Duodenal mucosa (tissue), 2 donors: ENCODE results near the gene FAM237A.

Experiments used
- H3K27ac ChIP-seq: one replicate; pipeline ENCODE4 v1.7.0; 2013; ENCODE audit warnings: low read depth, low read length
- H3K27me3 ChIP-seq, 2 donors: one replicate each; pipeline ENCODE4 v1.7.0; 2013; ENCODE audit warnings: low read length in 2 of 2, control low read depth in 1 of 2; ENCODE audit not compliant: insufficient read depth in 2 of 2, control insufficient read depth in 1 of 2
- H3K36me3 ChIP-seq, 2 donors: one replicate each; pipeline ENCODE4 v1.7.0; 2013; ENCODE audit warnings: low read length in 2 of 2, control low read depth in 1 of 2; ENCODE audit not compliant: insufficient read depth in 2 of 2, control insufficient read depth in 1 of 2
- H3K4me1 ChIP-seq, 2 donors: one replicate each; pipeline ENCODE4 v1.7.0; 2013; ENCODE audit warnings: low read length in 2 of 2, control low read depth in 1 of 2; ENCODE audit not compliant: insufficient read depth in 2 of 2, control insufficient read depth in 1 of 2
- H3K4me3 ChIP-seq, 2 donors: one replicate each; pipeline ENCODE4 v1.7.0; 2013; ENCODE audit warnings: low read length in 2 of 2, low read depth in 1 of 2
- H3K9ac ChIP-seq, 2 donors: one replicate each; pipeline ENCODE4 v1.7.0; 2013; ENCODE audit warnings: low read length in 2 of 2, low read depth in 1 of 2
- H3K9me3 ChIP-seq, 2 donors: one replicate each; pipeline ENCODE4 v1.7.0; 2013; ENCODE audit warnings: low read length in 2 of 2, control low read depth in 1 of 2; ENCODE audit not compliant: control insufficient read depth in 1 of 2

Gene FAM237A

DNA sequence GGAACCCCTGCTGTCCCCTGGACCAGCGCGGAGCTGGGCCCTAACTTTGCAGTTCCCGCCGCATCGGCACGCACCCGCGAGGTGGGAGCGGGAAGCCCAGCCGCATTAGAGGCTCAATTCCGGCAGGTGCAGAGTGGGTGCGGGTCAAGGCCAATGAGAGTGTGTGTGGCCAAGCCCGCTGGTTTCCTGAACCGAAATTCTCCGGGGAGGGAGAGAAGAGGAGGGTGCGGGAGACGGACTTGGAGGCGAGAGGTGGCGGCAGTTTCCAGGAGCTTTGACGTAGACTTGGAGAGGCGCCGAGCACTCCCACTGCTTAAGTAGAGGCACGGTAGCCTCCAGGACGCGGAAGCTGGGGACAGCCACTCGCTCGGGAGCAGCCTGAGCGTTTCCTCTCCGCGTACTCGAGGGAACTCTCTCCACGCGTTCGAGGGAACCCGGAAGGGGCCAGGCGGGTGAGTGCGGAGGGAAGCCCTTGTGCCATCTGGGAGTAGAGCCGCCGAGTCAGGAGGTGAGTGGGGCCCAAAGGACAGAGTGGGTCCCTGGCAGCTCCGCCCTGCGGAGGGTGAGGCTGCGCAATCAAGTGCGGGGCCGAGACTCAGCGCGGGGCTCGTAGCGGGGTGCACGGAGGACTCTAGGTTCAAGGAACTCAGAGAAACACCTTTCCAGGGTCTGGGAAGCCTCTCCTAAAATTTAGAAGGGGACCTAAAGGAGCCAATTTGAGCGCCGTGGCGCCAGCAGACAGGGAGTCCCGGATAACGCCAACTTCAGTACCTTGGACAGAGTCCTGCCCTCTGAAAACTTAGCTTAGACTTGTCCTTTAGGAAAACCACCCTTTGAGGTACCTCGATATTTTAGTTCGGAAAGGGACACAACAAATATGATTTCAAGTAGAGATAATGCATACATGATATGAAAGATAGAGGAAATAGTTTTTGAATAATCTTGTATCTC is at the start of gene FAM237A:
FAM237A (plus strand) TSS at position 413 of the 951 bp plus-strand sequence. CDS start 1,750 bp downstream, outside the sequence.
- Histone ChIP-seq H3K27ac (no peak within 1 kb of the TSS), H3K9me3 (no peaks in the 10 kb centered on the region), H3K9ac (no peak within 1 kb of the TSS), H3K27me3 (peaks cover 2 to 12% of the 10 kb centered on the region in 2 donors), H3K36me3 (no peaks in the 10 kb centered on the region), H3K4me1 (no peaks in the 10 kb centered on the region), H3K4me3 (no peak within 1 kb of the TSS)

DNA sequence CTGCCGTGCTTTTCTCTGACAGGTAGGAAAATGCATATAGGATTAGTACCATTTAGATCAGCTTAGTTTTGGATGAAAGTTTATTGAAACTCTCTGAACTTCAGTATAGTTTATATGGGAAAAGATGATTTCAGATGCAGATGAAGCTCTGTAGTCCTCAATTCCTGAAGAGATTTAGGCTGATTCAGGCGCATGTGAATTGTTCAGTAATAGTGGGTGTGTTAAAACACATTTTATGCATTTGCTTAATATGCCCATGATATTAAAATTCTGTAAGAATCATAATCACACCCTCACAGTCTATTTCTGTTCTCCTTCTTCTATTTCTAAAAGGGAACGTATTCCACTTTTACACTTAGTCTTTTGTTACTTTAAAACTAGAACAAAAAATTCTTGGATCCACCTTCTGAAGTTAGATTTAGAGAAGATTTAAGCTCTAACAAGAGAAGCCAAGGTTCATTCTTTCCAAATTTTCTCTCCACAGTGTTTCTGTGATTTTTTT is 44.5 kb upstream of the FAM237A start:
- H3K4me1 ChIP-seq = no peaks in the 10 kb centered on the region
- H3K9me3 ChIP-seq = no peaks in the 10 kb centered on the region
- H3K36me3 ChIP-seq = no peaks in the 10 kb centered on the region
- no peaks in the 10 kb centered on the region for H3K27me3 ChIP-seq
- H3K27ac ChIP-seq = no peak overlapping the region
- no peak overlapping the region for H3K4me3 ChIP-seq
- no peak overlapping the region for H3K9ac ChIP-seq

DNA sequence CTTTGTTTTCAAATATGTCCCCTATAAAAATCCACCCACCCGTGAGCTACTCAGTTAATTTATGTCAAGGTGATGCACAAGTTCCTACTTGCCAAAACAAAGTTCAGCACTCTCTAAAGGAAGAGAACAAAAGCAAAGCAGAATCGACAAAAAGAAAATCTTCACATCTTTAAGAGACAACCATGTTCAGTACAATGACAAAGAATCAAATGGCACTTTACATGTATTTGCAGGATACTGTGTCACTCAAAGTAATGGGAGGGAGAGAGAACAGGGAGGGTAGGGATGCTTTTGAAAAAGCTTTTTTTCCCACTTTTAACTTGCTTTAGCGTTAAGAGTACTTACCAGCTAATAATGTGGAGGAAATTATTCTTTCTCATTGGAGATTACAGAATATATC is 39.0 kb upstream of the FAM237A start:
- Histone ChIP-seq H3K4me1 (no peaks in the 10 kb centered on the region), H3K36me3 (no peaks in the 10 kb centered on the region), H3K9ac (no peak overlapping the region), H3K27ac (no peak overlapping the region), H3K4me3 (no peak overlapping the region), H3K27me3 (no peaks in the 10 kb centered on the region), H3K9me3 (no peaks in the 10 kb centered on the region)

DNA sequence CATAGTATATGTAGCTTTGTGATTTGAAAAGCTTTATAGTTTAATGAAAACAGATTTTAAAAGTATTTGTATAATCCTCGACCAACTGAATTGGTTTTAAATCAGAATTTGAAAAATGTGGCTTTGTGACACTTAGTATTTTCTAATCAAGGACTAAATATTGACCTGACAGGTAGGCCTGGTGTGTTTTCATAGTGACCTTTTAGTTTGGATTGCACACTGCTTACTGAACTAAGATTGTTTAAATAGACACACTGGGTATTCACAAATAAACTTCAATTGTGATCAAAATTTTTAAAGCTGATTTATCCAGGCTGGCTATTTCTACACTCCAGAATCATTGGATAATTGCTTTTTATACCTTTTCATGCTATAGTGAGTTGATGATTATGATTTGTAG is 31.8 kb upstream of the FAM237A start:
- no peak overlapping the region for H3K27ac ChIP-seq
- H3K4me3 ChIP-seq = no peak overlapping the region
- H3K9me3 ChIP-seq = no peaks in the 10 kb centered on the region
- H3K36me3 ChIP-seq = no peaks in the 10 kb centered on the region
- no peaks in the 10 kb centered on the region for H3K27me3 ChIP-seq
- no peaks in the 10 kb centered on the region for H3K4me1 ChIP-seq
- no peak overlapping the region for H3K9ac ChIP-seq

DNA sequence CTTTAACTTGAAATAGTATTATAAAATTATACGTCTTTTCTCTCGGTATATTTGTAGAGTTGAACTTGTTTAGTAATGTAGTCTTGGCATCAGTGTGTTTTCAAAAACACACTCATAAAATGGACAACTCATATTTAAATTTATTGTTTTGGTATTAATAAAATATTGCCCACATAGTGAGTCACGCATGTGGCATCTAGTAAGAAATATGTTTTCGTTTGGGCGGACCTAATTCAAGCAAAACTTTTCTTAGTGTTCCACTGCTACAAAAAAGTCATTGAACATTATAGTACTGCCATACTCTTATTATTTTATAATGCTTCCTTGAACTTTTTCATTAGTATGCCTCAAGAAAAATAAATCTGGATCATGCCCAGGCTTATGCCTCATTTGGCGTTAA is 31.1 kb upstream of the FAM237A start:
- no peaks in the 10 kb centered on the region for H3K9me3 ChIP-seq
- no peaks in the 10 kb centered on the region for H3K27me3 ChIP-seq
- H3K9ac ChIP-seq = no peak overlapping the region
- H3K4me1 ChIP-seq = no peaks in the 10 kb centered on the region
- H3K4me3 ChIP-seq = no peak overlapping the region
- H3K27ac ChIP-seq = no peak overlapping the region
- no peaks in the 10 kb centered on the region for H3K36me3 ChIP-seq

DNA sequence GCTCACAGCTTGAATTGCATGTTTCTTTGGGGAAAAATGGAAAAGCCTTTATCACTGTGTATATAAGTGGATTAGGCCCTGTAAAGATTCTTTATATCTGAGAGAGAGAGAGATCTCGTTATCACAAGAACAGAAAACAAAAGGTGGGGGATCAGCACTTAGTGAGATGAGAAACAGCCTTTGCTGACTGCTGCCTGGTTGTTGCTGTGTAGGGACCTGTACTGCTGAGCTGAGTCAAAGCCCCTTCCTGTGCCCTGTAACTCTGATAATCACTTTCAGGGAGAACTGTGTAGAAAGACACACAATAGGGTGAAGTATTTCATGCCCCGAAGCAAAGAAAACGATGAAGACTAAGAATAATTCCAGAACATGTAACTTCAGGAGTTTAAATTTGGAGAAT is 30.6 kb upstream of the FAM237A start:
- no peaks in the 10 kb centered on the region for H3K9me3 ChIP-seq
- no peak overlapping the region for H3K4me3 ChIP-seq
- H3K36me3 ChIP-seq = no peaks in the 10 kb centered on the region
- no peak overlapping the region for H3K9ac ChIP-seq
- H3K27me3 ChIP-seq = no peaks in the 10 kb centered on the region
- no peak overlapping the region for H3K27ac ChIP-seq
- no peaks in the 10 kb centered on the region for H3K4me1 ChIP-seq

DNA sequence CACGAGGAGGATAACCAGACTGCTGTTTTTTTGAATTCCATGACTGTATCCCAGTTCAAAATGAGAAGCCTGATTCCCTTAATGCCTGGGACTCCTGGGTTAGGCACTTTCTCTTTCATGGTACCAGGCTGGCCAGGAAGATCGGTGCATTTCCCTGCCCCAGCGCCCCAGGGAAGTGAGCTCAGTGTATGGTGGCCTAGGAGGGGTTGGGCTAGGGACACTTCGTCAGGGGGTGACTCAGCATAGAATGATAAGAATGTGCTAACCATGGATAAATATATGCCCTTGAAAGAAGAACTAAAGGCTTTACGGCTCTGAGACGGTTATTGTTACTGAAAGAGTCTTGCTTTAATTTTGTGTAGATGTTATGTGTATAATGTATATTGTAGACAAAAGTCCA is 27.5 kb upstream of the FAM237A start:
- H3K36me3 ChIP-seq = no peaks in the 10 kb centered on the region
- no peaks in the 10 kb centered on the region for H3K9me3 ChIP-seq
- H3K27me3 ChIP-seq = no peaks in the 10 kb centered on the region
- H3K4me1 ChIP-seq = no peaks in the 10 kb centered on the region
- H3K27ac ChIP-seq = no peak overlapping the region
- no peak overlapping the region for H3K4me3 ChIP-seq
- H3K9ac ChIP-seq = no peak overlapping the region

DNA sequence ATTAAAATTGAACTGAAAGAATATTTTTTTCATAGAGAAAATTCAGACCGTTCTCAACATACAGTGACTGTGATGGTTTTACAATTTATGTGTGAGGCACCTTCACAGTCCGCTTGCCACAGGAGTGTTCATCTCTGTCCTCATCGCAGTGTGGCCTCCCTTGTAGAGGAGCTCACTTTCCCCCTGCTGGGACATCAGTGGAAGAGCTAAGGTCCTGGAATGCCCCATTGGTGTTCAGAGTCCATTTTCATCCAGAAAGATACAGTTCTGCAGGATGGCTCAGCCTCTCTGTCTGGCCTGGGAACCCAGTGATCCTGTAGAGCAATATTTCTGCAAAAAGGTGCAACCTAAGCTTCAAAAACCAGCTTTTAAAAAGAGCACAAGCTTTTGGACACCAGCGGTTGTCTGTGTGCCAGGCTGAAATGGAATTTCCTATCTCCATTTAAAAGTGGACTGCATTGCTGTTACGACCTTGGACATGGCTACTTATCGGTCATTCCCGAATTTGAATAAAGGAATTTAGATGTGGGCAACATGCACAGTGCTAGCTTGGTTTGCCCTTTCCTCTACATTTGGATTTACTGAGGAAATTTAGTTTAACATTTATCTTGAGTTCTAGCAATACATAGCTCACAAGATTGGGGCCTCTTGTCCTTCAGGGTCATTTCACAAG is 26.7 kb upstream of the FAM237A start:
- Histone ChIP-seq H3K27ac (no peak overlapping the region), H3K36me3 (no peaks in the 10 kb centered on the region), H3K9me3 (no peaks in the 10 kb centered on the region), H3K4me3 (no peak overlapping the region), H3K4me1 (no peaks in the 10 kb centered on the region), H3K9ac (no peak overlapping the region), H3K27me3 (no peaks in the 10 kb centered on the region)

DNA sequence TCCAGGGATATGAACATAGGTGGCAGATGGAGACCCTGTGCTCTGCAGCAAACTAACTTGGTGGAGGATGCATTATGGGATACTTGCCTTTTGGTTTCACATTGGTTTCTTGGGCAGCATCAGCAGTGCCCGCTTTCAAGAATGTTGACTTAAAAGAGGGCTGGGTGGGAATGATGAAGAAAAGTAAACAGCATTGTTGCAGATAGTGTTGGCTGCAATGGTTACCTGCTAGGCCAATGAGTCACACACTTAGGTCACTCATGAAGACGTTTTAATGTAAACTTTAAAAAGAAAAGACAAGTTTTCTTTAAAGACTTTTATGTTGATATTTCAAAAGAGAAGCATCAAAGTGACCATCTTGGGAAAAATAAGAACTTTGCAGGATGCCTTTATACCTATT is 26.1 kb upstream of the FAM237A start:
- Histone ChIP-seq H3K4me1 (no peaks in the 10 kb centered on the region), H3K27me3 (no peaks in the 10 kb centered on the region), H3K9me3 (no peaks in the 10 kb centered on the region), H3K4me3 (no peak overlapping the region), H3K36me3 (no peaks in the 10 kb centered on the region), H3K9ac (no peak overlapping the region), H3K27ac (no peak overlapping the region)

DNA sequence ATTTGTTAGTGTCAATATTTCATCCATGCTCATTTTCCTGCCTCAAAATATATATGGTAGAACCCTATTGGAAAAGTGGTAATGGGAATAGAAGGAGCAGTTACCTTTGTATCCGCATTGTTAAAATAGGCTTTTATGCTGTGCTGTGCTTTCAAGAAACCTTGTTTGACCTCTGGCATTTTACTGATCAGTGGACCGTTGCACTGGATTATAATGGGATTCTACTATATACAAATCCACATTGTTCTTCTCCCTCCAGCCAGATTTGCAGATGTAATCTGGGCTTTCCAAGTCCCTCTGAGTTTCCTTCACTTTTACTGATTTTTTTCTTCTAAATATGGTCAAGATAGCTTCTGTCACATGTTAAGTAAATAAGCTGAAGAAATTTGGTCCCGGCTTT is 23.3 kb upstream of the FAM237A start:
- no peaks in the 10 kb centered on the region for H3K36me3 ChIP-seq
- no peaks in the 10 kb centered on the region for H3K27me3 ChIP-seq
- no peak overlapping the region for H3K4me3 ChIP-seq
- H3K9ac ChIP-seq = no peak overlapping the region
- H3K27ac ChIP-seq = no peak overlapping the region
- H3K9me3 ChIP-seq = no peaks in the 10 kb centered on the region
- H3K4me1 ChIP-seq = no peaks in the 10 kb centered on the region
